MM.1S (cell line): ENCODE data around the gene CLK4.

Experiments
- CTCF ChIP-seq: fragments of 300-600 bp; sonication (generic); IDR thresholded peaks from 2 replicates; pipeline ENCODE4 v1.5.1; 2016; ENCODE audit warnings: antibody characterized with exemption, low read length, mixed read lengths
- EZH2 ChIP-seq: fragments of 300-600 bp; sonication (generic); optimal IDR thresholded peaks from 2 replicates; pipeline ENCODE3; 2017; ENCODE audit warnings: low read depth, mild to moderate bottlenecking, antibody characterized with exemption, low read length, mixed read lengths
- EZH2phosphoT487 ChIP-seq: fragments of 300-600 bp; sonication (generic); IDR thresholded peaks from 2 replicates; pipeline ENCODE4 v1.6.1; 2018; ENCODE audit warnings: antibody characterized with exemption, low read length

GRCh38 chr5:178587763-178588611 lies 38.9 kb downstream of the CLK4 start:
- TF ChIP-seq CTCF (no peak), EZH2 (no peak), EZH2phosphoT487 (no peak)
